ENCODE data around the gene DAW1.
A peak's percentile ranks its signal among the peaks of the same experiment; 100 is the strongest.
"Not testable (repeated sequence)": the region's sequence is repeated elsewhere in the genome, so short reads cannot be mapped to it uniquely, and the experiment has no call there.

The DAW1 gene, protein sequence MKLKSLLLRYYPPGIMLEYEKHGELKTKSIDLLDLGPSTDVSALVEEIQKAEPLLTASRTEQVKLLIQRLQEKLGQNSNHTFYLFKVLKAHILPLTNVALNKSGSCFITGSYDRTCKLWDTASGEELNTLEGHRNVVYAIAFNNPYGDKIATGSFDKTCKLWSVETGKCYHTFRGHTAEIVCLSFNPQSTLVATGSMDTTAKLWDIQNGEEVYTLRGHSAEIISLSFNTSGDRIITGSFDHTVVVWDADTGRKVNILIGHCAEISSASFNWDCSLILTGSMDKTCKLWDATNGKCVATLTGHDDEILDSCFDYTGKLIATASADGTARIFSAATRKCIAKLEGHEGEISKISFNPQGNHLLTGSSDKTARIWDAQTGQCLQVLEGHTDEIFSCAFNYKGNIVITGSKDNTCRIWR

DNA sequence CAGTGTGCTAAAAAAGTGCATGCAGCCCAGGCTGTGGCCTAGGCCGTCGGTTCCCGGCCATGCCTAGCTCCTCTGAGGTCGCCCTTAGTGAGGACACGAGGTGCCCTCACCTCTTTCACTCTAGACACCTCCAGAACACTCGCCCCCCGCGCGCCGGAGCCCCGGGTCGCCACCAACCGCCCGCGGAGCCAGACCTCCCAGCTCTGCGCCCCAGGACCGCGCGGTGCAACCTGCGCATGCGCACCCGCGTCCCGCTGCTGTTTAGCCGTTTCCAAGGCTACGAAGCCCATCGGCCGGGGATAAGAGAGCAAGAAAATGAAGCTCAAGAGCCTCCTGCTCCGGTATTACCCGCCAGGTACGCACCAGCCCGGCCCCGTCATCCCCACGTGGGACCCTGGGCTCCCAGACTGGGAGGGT, at the start of gene DAW1:
Gene DAW1 (plus strand): TSS at position 257 of the 417 bp plus-strand sequence. CDS start 59 bp downstream, at position 316.
- DNase-seq, result no peak

DNA sequence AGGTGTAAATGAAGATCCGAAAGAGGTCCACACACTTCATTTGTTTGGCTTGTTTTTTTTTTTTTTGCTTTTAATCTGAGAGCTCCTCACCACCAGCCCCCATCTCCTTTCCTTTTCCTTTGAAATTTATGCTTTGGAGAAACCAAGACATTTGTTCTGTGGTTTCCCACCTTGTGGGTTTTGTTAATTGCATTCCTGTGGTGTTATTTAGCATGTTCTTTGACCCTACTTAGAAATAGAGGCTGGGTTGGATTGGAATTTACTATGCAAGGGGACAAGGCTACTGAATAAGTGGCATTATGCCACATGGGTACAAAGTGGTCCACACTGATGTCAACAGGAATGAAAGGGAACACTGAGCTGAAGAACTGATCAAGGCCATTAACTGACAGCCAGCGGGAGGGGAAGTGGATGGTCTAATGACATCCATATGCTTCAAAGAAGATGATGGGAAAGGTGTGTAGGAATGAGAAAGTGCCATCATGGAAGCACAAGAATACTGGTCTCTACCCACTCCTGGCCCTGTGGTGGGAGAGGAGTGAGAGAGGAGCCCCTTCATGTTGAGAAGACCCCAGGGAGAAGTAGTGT, 48.9 kb upstream of the DAW1 start:
- no peak for DNase-seq

DNA sequence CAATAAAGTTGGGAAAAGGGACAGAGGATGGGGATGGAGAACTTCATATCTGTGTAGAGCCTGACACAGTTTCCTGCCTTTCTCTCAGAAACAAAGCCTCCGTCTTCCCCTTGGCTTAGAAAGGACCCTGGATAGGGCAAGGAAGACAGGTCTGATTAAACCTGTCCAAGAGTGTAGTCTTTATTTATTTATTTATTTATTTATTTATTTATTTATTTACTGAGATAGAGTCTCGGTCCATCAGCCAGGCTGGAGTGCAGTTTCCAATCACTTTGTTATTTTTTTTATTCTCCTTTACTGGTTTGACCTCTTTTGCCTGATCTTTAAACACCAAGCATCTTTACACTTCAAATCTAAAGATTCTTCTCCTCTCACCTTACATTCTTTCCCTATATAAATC, 47.5 kb upstream of the DAW1 start:
- DNase-seq, result no peak

DNA sequence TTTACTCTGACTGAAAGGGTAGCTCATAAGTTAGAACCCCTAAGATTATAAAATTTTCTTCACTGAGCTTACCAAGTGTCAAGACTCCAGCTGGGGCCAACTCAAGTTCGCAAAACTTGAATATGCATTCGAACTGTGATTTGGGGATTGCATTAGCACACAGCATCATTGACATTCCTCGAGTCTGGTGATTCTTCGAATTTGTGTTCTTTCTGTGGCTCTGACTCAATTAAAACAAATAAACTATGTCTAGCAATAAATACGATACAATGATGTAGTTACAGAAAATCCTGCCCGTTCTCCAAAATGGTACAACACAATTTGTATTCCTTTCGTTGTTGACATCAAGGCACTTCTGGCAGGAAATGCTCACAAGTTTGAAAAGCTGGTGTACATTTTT, 46.7 kb upstream of the DAW1 start:
- no peak for DNase-seq

DNA sequence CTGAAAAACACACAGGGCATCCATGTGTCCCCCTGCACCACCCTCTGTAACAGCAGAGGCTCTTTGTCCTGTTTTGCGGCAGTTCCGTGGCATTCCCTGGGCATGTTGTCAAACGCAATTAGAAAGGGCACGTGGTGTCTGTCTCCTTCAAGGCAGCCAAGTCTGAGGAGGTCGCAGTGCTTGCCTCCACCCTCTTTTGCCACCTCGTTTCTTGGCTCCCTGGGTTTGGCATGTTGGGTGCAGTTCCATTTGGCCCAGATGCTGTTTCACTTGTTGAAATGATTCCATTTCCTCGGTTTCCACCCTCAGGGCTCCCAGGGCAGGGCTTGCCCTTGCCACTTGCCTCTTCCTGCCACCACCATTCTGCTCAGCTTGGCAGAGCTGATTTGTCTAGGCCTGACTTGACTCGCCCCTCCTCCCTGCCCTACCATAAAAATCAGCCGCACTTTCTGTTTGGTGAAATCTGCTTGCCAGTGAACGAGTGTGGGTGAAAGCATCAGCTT, 45.4 kb upstream of the DAW1 start:
- no peak for DNase-seq

DNA sequence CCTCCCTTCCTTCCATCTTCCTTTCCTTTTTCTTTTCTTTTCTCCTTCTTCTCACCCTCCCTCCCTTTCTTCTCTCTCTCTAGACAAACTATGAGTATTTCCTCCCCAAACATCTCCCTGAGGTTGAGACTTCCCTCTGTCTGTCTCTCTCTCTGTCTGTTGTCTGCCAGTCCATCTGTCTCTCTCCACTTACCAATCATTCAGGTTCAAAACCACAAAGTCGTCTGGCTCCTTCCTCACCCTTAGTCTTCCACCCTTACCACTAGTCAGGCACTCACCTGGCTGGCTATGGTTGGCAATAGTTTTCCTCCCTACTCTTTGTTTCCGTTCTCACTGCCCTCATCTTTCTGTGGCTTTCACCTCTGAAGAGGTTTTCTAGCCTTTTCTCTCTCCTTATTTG, 44.9 kb upstream of the DAW1 start:
- no peak for DNase-seq

DNA sequence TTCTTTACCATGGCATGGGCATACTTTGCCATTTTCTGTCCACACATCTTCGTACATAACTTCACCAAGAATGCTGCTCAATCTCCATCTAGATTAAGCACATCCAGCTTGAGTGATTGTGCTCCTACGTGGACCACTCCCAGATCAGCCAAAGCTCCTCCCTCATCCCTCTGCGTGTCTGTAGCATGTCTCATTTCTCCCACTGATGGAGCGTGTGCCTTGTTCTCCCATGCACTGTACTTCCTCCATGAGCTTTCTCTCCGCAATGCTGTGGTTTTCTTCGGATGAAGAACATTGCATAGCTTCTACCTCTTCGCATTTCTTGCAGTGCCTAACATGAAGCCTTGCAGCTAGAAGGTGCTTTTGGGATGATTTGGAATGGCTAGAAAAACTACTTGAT, 44.3 kb upstream of the DAW1 start:
- DNase-seq, result no peak

DNA sequence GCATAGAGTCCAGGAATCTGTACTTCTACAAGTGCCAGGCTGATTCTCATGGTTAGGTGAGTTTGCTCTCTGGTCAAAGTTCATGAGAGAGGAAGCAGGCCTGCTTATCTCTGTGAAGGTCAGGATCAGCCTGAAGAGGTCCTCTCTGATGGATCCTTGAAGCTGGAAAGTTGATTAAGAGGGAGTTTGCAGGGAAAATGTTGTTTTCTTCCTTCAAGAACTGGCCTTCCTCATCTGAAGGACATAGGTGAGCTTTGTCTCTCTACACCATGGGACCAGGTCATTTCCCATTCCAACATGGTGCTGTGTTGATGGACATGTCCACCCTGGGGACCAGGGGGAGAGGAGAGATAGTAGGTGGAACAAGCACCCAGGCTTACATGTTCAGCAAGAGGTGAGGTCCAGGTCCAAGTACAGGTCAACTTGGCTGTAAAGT, 42.9 kb upstream of the DAW1 start:
- DNase-seq, result no peak

DNA sequence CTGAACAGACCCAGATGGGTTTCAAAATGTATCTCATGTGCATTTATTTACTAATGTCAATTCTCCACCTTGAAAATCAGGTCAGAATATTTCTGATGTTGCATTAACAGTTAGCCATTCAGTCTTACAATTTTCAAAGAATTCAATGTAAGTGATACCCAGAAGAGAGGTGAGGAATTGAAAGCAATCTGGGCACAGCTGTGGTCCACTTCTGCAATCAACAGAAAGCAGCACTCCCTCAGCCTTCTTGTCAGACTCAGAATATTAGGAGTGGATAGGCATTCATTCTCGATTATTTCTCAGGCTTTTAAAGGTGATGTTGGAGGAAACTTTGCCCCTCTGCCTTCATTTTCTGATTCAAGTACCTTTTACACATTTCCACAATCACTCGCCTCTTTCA, 42.1 kb upstream of the DAW1 start:
- DNase-seq, result no peak

DNA sequence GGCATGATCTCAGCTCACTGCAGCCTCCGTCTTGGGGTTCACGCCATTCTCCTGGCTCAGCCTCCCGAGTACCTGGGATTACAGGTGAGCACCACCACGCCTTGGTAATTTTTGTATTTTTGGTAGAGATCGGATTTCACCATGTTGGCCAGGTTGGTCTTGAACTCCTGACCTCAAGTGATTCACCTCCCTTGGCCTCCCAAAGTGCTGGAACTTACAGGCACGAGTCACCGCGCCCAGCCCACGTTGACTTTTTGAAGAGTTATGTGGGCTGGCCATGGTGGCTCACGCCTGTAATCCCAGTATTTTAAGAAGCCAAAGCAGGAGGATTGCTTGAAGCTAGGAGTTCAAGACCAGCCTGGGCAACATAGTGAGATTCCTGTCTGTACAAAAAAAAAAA, 37.0 kb upstream of the DAW1 start:
- no peak for DNase-seq

DNA sequence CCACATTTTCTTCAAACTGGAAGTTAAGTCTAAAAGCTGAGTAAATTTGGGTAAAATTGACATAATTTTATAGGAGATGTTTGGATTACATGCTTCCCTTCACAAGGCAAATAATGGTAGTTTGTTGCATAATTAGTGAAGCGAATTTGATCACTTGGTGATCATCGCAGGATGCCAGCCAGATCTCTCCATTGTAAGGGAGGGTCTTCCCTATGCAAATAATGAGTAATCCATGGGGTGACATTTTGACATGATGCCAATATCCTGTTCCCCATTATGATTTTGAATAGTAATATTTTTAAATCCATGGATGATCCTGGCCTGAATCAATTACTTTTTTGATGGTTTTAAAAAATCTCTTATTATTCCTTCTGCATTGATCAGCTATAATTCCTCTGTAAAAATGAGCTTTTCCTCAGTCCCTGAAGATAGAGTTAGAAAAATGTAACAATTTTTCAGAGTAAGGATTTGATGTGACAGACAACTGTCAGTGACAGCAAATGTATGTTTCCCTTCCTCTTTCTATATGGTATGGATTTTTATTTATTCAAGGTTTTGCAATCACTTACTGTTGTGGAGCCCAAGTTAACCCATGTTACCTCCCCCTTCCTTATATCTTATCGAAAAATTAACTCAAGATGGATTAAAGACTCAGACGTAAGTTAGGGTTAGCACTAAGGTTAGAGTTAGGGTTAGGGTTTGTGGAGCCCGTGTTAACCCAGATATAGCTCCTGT, 36.3 kb upstream of the DAW1 start:
- DNase-seq, result no peak

DNA sequence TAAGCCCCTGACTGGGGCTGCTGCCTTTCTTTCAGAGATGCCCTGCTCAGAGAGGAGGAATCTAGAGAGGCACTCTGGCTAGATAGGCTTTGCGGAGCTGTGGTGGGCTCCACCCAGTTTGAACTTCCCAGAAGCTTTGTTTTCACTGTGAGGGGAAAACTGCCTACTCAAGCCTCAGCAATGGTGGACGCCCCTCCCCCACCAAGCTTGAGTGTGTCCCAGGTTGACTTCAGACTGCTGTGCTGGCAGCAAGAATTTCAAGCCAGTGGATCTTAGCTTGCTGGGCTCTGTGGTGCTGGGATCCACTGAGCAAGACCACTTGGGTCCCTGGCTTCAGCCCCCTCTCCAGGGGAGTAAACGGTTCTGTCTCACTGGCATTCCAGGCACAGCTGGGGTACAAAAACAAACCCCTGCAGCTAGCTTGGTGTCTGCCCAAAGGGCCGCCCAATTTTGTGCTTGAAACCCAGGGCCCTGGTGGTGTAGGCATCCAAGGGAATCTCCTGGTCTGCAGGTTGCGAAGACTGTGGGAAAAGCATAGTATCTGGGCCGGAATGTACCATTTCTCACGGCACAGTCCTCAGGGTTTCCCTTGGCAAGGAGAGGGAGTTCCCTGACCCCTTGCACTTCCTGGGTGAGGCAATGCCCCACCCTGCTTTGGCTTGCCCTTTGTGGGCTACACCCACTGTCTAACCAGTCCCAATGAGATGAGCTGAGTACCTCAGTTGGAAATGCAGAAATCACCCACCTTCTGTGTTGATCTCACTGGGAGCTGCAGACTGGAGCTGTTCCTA, 31.9 kb upstream of the DAW1 start:
- not testable (repeated sequence) for DNase-seq

DNA sequence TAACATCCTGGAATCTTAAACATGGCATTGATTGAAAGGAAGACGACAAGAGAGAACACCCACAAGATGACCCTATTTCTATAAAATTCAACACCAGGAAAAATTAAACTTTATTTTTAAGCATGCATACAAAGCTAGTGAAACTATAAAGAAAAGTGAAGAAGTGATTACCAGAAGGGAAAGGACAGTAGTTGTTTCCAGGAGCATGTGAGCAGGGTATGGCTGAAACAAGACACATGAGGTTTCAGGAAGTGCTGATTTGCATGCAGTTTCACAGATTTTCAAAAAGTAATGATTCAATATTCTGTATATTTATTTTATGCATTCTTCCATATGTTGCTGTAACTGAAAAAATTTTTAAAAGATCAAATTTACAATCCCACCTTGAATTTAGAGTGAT, 24.6 kb upstream of the DAW1 start:
- no peak for DNase-seq

DNA sequence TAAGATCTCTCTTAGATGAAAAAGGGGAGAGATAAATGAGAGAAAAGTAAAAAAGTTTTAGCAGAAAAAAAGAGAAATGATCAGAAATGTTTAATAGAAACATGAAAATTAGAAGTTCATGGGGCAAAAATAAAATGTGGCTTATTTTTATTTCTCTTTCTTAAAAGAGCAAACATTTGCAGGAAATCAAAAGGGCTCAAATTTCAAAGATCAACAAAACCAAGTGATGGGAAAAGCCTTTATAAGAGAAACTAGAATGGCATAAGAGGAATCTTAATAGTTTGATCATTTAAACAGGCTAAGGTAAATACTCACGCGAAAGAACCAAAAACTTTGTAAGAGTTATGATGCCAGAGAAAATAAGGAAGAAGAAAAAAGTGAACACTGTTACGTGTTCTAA, 23.3 kb upstream of the DAW1 start:
- DNase-seq, result no peak

DNA sequence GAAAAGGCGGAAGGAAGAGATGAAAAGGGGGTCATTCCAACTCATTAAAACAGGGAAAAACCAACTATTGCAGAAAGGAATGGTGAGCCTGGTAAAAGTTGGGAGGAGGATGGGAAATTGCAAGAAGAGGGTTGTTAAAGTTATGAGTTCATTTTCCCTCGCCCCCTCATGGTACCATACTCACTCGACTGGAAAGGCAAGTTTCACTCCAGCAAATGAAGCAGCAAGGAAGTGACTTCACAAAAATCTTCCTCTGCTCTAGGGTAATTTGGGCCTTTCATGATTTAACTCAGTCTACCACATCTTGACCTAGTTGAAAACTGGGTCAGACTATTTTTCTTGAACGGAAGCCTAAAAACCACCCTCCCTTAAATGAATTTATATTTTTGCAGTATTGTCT, 22.8 kb upstream of the DAW1 start:
- no peak for DNase-seq

DNA sequence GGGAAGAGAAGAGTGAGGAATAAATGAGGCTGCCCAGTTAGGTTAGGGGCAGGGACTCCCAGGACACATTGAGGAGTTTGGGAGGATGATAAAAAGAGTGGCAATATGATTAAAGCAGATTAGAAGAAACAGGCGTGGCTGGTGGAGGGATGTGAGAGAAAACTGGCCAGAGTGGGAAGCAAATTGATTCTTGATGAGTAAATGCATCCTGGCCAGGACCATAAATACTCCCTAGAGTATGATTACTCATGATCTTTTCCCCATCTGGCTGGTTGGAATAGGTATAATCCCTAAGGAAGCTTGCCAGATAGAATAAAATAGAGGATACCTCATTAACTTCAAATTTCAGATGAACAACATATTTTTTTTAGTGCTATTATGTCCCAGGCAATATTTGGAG, 21.5 kb upstream of the DAW1 start:
- no peak for DNase-seq

DNA sequence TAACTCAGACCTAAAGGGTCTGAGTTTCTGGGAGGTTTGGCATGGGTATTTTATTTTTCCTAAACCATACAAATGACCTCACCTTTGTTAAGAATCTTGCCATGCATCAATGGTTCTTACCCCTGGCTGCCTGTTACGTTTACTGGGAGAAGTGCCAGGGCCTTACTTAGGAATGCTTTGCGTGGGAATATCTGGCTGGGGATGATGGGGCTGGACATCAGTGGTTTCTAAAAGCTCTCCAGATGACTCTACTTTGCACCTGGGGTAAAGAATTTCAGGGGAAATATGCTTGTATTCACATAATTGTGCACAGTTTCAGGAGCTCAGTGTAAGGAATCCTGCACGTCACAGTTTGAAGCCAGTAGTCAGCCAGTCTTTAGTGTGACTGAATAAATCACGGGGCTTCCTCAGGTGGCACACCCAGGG, 18.2 kb upstream of the DAW1 start:
- peak; percentile 33 for DNase-seq

DNA sequence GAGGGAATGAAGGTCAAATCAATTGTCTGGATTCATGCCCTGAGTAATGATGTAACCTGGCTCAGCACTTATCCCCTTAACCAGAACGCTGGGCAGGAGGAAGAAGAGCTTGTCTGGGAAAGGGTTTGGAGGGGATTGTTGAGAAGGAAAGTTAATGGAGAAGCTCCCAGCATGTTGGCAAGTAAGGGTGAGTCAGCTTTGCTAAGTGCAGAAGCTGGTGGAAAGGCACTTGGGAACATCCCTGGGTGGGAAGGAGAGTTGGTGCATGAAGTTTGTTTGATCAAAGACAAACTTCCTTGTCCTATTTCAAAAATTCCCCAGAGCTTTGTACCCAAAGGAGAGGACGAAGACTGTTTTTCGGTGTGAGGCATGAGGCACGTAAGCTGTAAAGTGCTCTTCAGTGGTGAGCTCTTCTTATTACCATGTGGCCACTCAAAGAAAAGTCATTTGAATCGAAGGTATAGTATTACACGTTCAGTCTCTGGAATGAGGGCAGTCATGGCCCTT, 17.6 kb upstream of the DAW1 start:
- no peak for DNase-seq

DNA sequence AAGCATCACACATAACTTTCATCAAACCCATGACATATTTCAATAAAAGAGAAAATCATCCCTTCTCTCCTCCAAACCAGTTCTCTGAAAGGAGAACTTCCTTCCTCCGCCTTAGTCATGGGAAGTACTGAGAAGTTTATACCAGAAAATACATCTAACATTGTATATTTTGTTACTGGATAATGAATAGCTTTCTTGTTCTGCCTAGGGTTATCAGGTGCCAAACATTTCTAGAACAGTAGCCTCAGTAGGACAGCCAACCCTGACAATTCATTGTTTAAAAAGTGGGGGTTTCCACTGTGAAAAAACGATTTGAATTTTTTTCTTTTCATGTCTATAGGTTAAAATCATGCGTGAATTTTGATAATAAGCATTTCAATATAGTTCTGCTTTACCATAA, 16.0 kb upstream of the DAW1 start:
- DNase-seq, result no peak

DNA sequence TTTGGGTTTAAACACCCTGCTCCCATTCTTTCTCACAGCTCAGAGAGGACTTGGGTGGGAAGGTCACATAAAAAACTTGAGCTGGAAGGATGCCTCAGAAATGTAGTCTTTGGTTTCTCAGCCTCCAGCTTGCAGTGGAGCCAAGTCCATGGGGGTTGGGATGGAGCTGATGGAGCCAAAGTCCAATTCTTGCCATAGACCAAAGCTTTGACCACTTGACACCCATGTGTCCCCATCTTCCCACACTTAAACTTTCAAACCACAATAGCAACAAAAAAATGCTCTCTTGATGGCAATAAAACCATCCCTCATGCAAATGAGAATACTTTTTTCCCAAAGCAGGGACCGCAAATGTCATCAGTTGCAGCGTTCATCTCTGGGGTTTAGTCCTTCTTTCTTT, 14.7 kb upstream of the DAW1 start:
- no peak for DNase-seq

DNA sequence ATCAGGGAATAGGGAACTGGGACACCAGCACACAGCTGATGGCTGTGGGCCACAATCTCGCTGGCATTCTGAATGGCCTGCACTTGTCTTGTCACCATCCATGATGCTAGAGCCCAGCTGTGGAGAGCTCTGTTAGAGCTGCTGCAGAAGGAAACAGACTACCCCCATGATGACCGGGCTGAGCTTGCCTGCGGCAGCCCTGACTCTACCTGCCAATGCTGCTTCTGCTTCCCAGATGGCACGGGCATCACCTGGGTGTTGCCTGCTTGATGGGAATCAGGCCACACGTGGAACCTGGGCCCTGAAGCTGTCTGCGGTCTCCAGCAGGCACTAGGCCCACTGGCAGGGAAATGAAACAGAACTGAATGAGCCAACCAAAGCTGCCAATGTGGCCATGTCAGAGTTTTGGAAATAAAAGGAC, 11.2 kb upstream of the DAW1 start:
- no peak for DNase-seq

DNA sequence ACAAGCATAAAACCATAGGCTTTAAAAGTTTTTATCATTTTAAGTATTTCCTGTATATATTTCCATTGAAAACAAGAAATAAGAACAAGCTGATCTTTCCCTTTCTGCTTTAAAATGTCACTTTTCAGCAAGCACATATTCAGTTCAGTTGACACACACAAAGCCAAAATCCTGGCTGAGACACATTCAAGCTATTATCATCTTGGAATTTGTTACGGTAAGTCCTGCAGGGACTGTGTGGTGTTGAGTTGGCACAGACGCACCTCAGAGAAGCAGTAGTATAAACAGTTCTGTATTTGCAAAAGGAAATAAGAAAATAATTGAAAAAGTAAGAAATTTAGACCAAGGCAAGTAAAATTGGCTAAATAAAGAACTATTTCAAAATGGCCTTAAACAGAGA, 10.4 kb upstream of the DAW1 start:
- no peak for DNase-seq

DNA sequence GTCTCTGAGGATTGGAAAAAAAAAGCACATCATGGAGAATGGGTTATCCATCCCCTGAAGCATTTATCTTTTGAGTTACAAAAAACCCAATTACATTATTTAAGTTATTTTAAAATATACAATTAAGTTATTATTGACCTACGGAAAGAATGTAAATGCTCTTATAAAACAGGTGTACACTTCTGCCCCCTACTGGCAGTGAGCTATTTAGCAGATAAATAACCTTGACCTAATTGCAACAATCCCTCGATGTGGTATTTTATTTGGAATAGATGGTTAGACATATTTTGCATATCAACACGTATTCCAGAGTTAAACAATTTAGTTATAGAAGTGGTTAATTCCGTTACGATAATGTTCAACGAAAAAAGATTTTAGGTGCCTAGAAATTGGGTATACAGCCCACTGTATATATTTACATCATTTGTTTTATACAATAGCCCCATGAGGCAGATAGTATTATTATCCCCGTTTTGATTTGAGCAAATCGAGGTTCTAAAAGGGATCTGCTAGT, 9.1 kb upstream of the DAW1 start:
- no peak for DNase-seq

All from NCI-H1092 (cell line).